HepG2 (cell line): ENCODE results near the gene DYSF. TPM values are rescaled to one million over a fixed set of nuclear protein-coding genes. Genes with fewer than 3 reads are reported as not detected.

ENCODE experiments used
- ATAC-seq: fragments of 200-7000 bp; cut with Tn5 transposase; 3 replicates; pipeline ENCODE4 v1.9.1; 2020; ENCODE audit warnings: mild to moderate bottlenecking, moderate library complexity
- BruUV-seq: library from RNA; stranded (reverse); fragments of 400-500 nt; replicated peaks from 2 replicates; lab custom pipeline; 2021; lab: Mats Ljungman, UMichigan
- CTCF ChIA-PET: fragments of 300-600 bp; formaldehyde crosslinking; extraction: SDS; loops from one replicate; lab custom pipeline; 2021; ENCODE audit warnings: low total read pairs, inconsistent platforms, low intra/inter-chr PET ratio; lab: Yijun Ruan, JAX
- POLR2A ChIA-PET: fragments of 350-600 bp; sonication (Branson Sonifier 250); formaldehyde crosslinking; loops from one replicate; lab custom pipeline; 2020; ENCODE audit warnings: antibody characterized with exemption, inconsistent platforms; lab: Yijun Ruan, JAX
- DNase-seq: peaks from one replicate; pipeline ENCODE4 v3.0.0-alpha.2; 2015; ENCODE audit warnings: low spot score
- FAIRE-seq: peaks from 3 replicates; lab custom pipeline; 2011; peaks lifted over from hg19 to GRCh38; lab: Jason Lieb, UNC
- H2AFZ ChIP-seq: one replicate; pipeline ENCODE4 v1.6.1; 2011; ENCODE audit warnings: low read length, inconsistent platforms
- H3K27ac ChIP-seq: fragments of 300-600 bp; 3 replicates; pipeline ENCODE4 v1.8.0; 2011; ENCODE audit warnings: mixed run types, mild to moderate bottlenecking, mixed read lengths, low read length, inconsistent platforms; ENCODE audit not compliant: insufficient read depth; ENCODE audit errors: extremely low read length
- H3K27me3 ChIP-seq, 2 experiments: fragments of 200-600 bp in 1 of 2; 2 replicates in 1 of 2; 3 replicates in 1 of 2; pipeline versions ENCODE4 v1.6.0 to v1.8.0; 2011; ENCODE audit warnings: low read length in 2 of 2, mild to moderate bottlenecking in 2 of 2, moderate library complexity in 2 of 2, inconsistent platforms in 1 of 2; ENCODE audit not compliant: insufficient read depth in 2 of 2, control insufficient read depth in 1 of 2
- H3K36me3 ChIP-seq, 2 experiments: fragments of 200-600 bp in 1 of 2; replicated peaks in 1 of 2; 2 replicates in 1 of 2; 3 replicates in 1 of 2; pipeline versions ENCODE4 v1.5.1 to v1.8.0; 2011; ENCODE audit warnings: low read length in 2 of 2, inconsistent platforms in 1 of 2; ENCODE audit not compliant: insufficient read depth in 2 of 2, control insufficient read depth in 1 of 2
- H3K4me1 ChIP-seq: 2 replicates; pipeline ENCODE4 v1.5.1; 2012; ENCODE audit warnings: low read length, inconsistent platforms; ENCODE audit not compliant: insufficient read depth
- H3K4me2 ChIP-seq: 2 replicates; pipeline ENCODE4 v1.6.0; 2011; ENCODE audit warnings: low read depth, low read length, inconsistent platforms
- H3K4me3 ChIP-seq, 3 experiments: fragments of 200-600 bp in 1 of 3; sonication (generic), shearing (Covaris generic) in 1 of 3; replicated peaks in 1 of 3; 2 replicates each; pipeline ENCODE4 v1.5.1; 2011 to 2016; ENCODE audit warnings: low read length in 3 of 3, inconsistent platforms in 2 of 3, low read depth in 2 of 3, mild to moderate bottlenecking in 2 of 3, control low read depth in 1 of 3, mixed read lengths in 1 of 3; ENCODE audit not compliant: insufficient read depth in 1 of 3
- H3K79me2 ChIP-seq: one replicate; pipeline ENCODE4 v1.6.1; 2011; ENCODE audit warnings: low read length, inconsistent platforms; ENCODE audit not compliant: insufficient read depth
- H3K9ac ChIP-seq: 2 replicates; pipeline ENCODE4 v1.6.0; 2011; ENCODE audit warnings: mild to moderate bottlenecking, low read depth, low read length, inconsistent platforms; ENCODE audit not compliant: insufficient read depth
- H3K9me3 ChIP-seq: 2 replicates; pipeline ENCODE4 v1.5.1; 2012; ENCODE audit warnings: mild to moderate bottlenecking, low read length
- H4K20me1 ChIP-seq: 2 replicates; pipeline ENCODE4 v1.6.0; 2011; ENCODE audit warnings: inconsistent platforms, mild to moderate bottlenecking, low read length, moderate library complexity; ENCODE audit not compliant: insufficient read depth
- AGO1 ChIP-seq: fragments of 200-400 bp; formaldehyde crosslinking; IDR thresholded peaks from 2 replicates; pipeline ENCODE4 v1.6.1; 2017; ENCODE audit warnings: mild to moderate bottlenecking, low read depth, low read length, moderate library complexity; ENCODE audit not compliant: poor library complexity, severe bottlenecking
- ATF4 ChIP-seq, 2 experiments: fragments of 450-650 bp in 1 of 2; sonication (generic) in 1 of 2; formaldehyde crosslinking; IDR thresholded peaks; 2 replicates each; pipeline versions ENCODE4 v1.5.0 to v1.8.0; 2020 to 2022; ENCODE audit warnings: mild to moderate bottlenecking in 1 of 2, missing genetic modification reagents in 1 of 2
- ATRX ChIP-seq: sonication (generic); formaldehyde crosslinking; IDR thresholded peaks from 2 replicates; pipeline ENCODE4 v1.4.0; 2020; ENCODE audit warnings: missing genetic modification reagents, borderline replicate concordance
- BRD4 ChIP-seq: sonication (generic); formaldehyde crosslinking; IDR thresholded peaks from 2 replicates; pipeline ENCODE4 v1.4.0; 2020; ENCODE audit warnings: missing genetic modification reagents
- CAMTA2 ChIP-seq: sonication (generic); formaldehyde crosslinking; IDR thresholded peaks from 2 replicates; pipeline ENCODE4 v1.4.0; 2020; ENCODE audit warnings: mild to moderate bottlenecking, missing genetic modification reagents, borderline replicate concordance
- GFI1 ChIP-seq: sonication (generic); formaldehyde crosslinking; IDR thresholded peaks from 2 replicates; pipeline ENCODE4 v1.5.0; 2020; ENCODE audit warnings: missing genetic modification reagents, mild to moderate bottlenecking, borderline replicate concordance
- HMG20B ChIP-seq: conservative IDR thresholded peaks from 2 replicates; pipeline ENCODE4 v1.6.1; 2016; ENCODE audit warnings: missing genetic modification reagents, missing compliant biosample characterization
- HNF4G ChIP-seq, 2 experiments: sonication (generic) in 1 of 2; formaldehyde crosslinking in 1 of 2; IDR thresholded peaks; 2 replicates each; pipeline versions ENCODE4 v1.4.0 to v1.6.1; 2011 to 2020; ENCODE audit warnings: borderline replicate concordance in 2 of 2, low read depth in 2 of 2, mild to moderate bottlenecking in 2 of 2, low read length in 1 of 2, missing genetic modification reagents in 1 of 2, moderate library complexity in 1 of 2
- KLF11 ChIP-seq: IDR thresholded peaks from 2 replicates; pipeline ENCODE4 v1.6.1; 2016; ENCODE audit warnings: missing compliant biosample characterization
- NRL ChIP-seq: sonication (generic); formaldehyde crosslinking; IDR thresholded peaks from 2 replicates; pipeline ENCODE4 v1.5.0; 2020; ENCODE audit warnings: missing genetic modification reagents, mild to moderate bottlenecking, moderate library complexity, borderline replicate concordance
- PLRG1 ChIP-seq: fragments of 450-650 bp; conservative IDR thresholded peaks from 2 replicates; pipeline ENCODE4 v1.6.1; 2016
- PRDM4 ChIP-seq: sonication (generic); formaldehyde crosslinking; IDR thresholded peaks from 2 replicates; pipeline ENCODE4 v1.9.0; 2021; ENCODE audit warnings: missing genetic modification reagents, borderline replicate concordance
- SRY ChIP-seq: sonication (generic); formaldehyde crosslinking; IDR thresholded peaks from 2 replicates; pipeline ENCODE4 v1.8.0; 2022; ENCODE audit warnings: mild to moderate bottlenecking, missing genetic modification reagents
- ZBTB42 ChIP-seq: sonication (generic); formaldehyde crosslinking; IDR thresholded peaks from 2 replicates; pipeline ENCODE4 v1.5.0; 2020; ENCODE audit warnings: mild to moderate bottlenecking, missing genetic modification reagents
- ZKSCAN8 ChIP-seq: IDR thresholded peaks from 2 replicates; pipeline ENCODE4 v1.6.1; 2016; ENCODE audit warnings: borderline replicate concordance, missing genetic modification reagents, missing compliant biosample characterization
- ZNF256 ChIP-seq: sonication (generic); formaldehyde crosslinking; conservative IDR thresholded peaks from 2 replicates; pipeline ENCODE4 v1.4.0; 2020; ENCODE audit warnings: missing genetic modification reagents
- ZNF512 ChIP-seq: sonication (generic); formaldehyde crosslinking; IDR thresholded peaks from 2 replicates; pipeline ENCODE4 v1.4.0; 2020; ENCODE audit warnings: mild to moderate bottlenecking, missing genetic modification reagents
- ZSCAN20 ChIP-seq: sonication (generic); formaldehyde crosslinking; IDR thresholded peaks from 2 replicates; pipeline ENCODE4 v1.4.0; 2020; ENCODE audit warnings: missing genetic modification reagents, mild to moderate bottlenecking, borderline replicate concordance
- in situ Hi-C: cut with HindIII; loops from 2 replicates; pipeline ENCODE4 v1.10.0; 2017; ENCODE audit warnings: low pct_unique_long_range_greater_than_20kb; ENCODE audit not compliant: extremely low pct_ligation_motif_present
- intact Hi-C: fragments of 100-400 bp; cut with micrococcal nuclease; formaldehyde crosslinking; loops from one replicate; pipeline ENCODE4 v1.10.0; 2022; ENCODE audit not compliant: unreplicated experiment
- polyA plus RNA-seq, 8 experiments: library from polyadenylated mRNA; depleted of rRNA in 3 of 8; stranded (reverse) in 7 of 8; unstranded in 1 of 8; fragments of >200 nt; fragmentation: Illumina TruSeq in 4 of 8; extraction: Trizol in 4 of 8; gene quantifications; 2 replicates each; pipeline versions ENCODE4 v1.2.1 to v1.2.3, GENCODE V29; 2011 to 2016; ENCODE audit warnings: low read depth in 4 of 8, missing spikeins in 1 of 8, mixed read lengths in 1 of 8; ENCODE audit not compliant: insufficient read depth in 1 of 8
- total RNA-seq, 5 experiments: library from RNA; depleted of rRNA; stranded (reverse); fragments of >200 nt; fragmentation: Illumina TruSeq; extraction: Trizol; gene quantifications; 2 replicates each; pipeline ENCODE4 v1.2.3, GENCODE V29; 2016; ENCODE audit warnings: low read depth in 1 of 5
- TF ChIP-seq, protein P1 (sequence below): IDR thresholded peaks from 2 replicates; pipeline ENCODE4 v1.6.1; 2016; ENCODE audit warnings: low read depth, borderline replicate concordance

The DYSF gene
- total and polyA plus RNA-seq, 2 of the 13 experiments (the other 11 are each of a cell fraction or from before 2014, with no cell fraction given) = 0.15 to 2.4 TPM

DNA sequence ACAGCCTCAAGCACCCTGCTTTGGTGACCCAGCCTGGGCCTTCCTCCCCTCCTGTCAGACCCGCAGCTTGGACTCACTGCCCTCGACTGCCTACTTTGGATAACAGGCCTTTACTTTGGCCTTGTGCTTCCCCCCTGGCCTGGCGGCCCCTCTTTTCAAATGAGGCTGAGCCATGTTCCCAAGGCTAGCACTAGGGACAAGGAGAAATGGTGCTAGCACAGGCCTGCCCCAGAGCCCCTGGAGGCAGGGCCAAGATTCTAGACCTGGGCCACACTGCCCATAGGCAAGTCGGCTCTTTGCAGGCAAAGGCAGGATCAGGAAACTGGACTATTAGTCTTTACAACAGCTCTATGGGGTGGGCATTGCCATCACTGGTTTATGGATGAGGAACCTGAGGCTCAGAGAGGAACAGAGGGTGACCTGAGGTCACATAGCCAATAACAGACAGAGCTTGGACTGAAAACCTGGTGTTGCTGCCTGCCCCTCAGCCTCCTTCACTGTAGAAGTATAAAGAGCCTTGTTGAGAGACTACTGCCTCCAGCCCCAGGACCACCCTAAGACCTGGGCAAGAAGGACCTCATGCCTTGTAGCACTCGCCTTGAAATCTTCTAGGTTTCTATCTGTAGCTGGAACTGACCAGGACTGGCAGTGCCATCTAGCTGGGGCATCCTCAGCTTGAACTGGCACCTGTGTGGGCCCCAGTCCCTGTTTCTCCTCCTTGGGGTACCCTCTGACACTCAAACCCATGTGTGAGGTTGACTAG is 266.3 kb downstream of the DYSF start (continued):
- TF ChIP-seq PRDM4 (CRISPR knock-in tag) = no peak
- no peak for TF ChIP-seq AGO1
- TF ChIP-seq SRY = no peak
- no peak for TF ChIP-seq ZKSCAN8 (CRISPR knock-in tag)
- TF ChIP-seq ZSCAN20 = no peak
- TF ChIP-seq ATRX (CRISPR knock-in tag) = no peak

GRCh38 chr2:71720283-71720560 is 266.9 kb downstream of the DYSF start:
- H3K4me2 ChIP-seq = peak overlapping the region; percentile 63
- FAIRE-seq (no peak), DNase-seq (no peak), ATAC-seq (no peak)
- H3K4me1 ChIP-seq = peaks cover 67% of the 10 kb centered on the region
- intact Hi-C loops (no loop called here), in situ Hi-C loops (no loop called here)
- no peaks in the 10 kb centered on the region for H3K79me2 ChIP-seq
- ChIA-PET POLR2A (no interaction called here), CTCF (no interaction called here)
- H3K27me3 ChIP-seq = peaks cover 0 to 13% of the 10 kb centered on the region in 2 experiments; a peak in 3 of 5 replicates
- H3K9me3 ChIP-seq = peaks cover 9% of the 10 kb centered on the region
- H3K36me3 ChIP-seq = no peaks in the 10 kb centered on the region
- no peak overlapping the region for H3K4me3 ChIP-seq
- no TSS peak for BruUV-seq
- no peak overlapping the region for H2AFZ ChIP-seq
- no peak overlapping the region for H3K9ac ChIP-seq
- H3K27ac ChIP-seq = no peak overlapping the region
- H4K20me1 ChIP-seq = no peaks in the 10 kb centered on the region
- no peak for TF ChIP-seq GFI1 (CRISPR knock-in tag)
- no peak for TF ChIP-seq BRD4 (CRISPR knock-in tag)
- no peak for TF ChIP-seq ZNF512
- TF ChIP-seq ATF4 (CRISPR knock-in tag; IDR thresholded peaks at IDR 0.05) = no peak
- no peak for TF ChIP-seq CAMTA2 (CRISPR knock-in tag)
- TF ChIP-seq NRL (CRISPR knock-in tag) = no peak
- TF ChIP-seq ZNF256 (CRISPR knock-in tag) = no peak
- TF ChIP-seq HNF4G (IDR thresholded peaks at IDR 0.05; ENCODE audit: borderline replicate concordance, low read depth, low read length) = no peak
- no peak for TF ChIP-seq HNF4G (CRISPR knock-in tag; IDR thresholded peaks at IDR 0.05; ENCODE audit: borderline replicate concordance, low read depth)
- TF ChIP-seq PLRG1 = no peak
- no peak for TF ChIP-seq ZBTB42 (CRISPR knock-in tag)
- no peak for TF ChIP-seq KLF11 (CRISPR knock-in tag)
- TF ChIP-seq, protein P1, sequence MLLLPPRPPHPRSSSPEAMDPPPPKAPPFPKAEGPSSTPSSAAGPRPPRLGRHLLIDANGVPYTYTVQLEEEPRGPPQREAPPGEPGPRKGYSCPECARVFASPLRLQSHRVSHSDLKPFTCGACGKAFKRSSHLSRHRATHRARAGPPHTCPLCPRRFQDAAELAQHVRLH = no peak
- TF ChIP-seq HMG20B = no peak
